Measurements from ENCODE around the gene FBXL16. TPM values are rescaled to one million over a fixed set of nuclear protein-coding genes. Genes with fewer than 3 reads are reported as not detected.
A peak's percentile ranks its signal among the peaks of the same experiment; 100 is the strongest.

FBXL16 gene
- total and polyA plus RNA-seq, 9 of the 15 experiments (the other 6 are each of a cell fraction or from before 2014, with no cell fraction given): 0.21 to 8.2 (median 1.7) TPM

DNA sequence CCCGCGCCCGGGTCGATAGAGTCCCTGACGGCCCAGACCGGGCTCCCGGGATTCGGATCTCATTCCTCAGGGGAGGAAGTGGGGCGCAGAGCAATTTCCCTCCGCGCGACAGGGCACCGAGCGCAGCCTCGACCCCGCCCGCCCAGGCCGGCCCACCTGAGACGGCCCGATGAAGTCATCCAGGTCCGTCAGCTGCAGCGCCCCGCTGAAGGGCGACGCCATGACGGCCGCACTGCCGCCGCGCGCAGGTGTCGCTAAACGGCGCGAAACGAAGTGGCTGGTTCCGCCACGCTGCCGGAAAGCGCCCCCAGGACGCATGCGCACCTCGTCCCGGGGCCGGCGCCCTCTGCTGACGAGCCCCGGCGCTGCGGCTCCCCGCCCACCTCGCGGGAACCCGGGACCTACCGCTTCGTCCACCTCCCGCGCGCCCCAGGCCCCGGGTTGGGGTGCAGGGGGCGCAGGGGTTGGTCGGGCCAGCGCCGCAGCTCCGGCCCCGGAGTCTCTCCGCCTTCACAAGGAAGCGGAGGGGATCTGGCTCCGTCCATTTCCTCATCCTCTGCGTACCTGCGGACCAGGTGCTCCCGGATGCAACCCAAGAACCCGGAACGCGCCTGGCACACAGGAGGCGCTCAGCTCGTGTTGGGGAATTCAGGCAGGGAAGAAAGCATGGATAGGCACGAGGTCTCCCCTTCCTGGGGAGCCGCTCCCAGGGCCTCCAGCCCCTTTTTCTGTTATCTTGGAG lies 35.3 kb upstream of the FBXL16 start, which contains the start of gene CIAO3 (continued):
- TF ChIP-seq ETV5 (CRISPR knock-in tag; IDR thresholded peaks at IDR 0.05; ENCODE audit: low read depth): 0 out of 2 replicates have a peak, but pooled peaks have one; percentile 56
- no peak for TF ChIP-seq MCM5 (IDR thresholded peaks at IDR 0.05; ENCODE audit: low read depth)
- peak; percentile 99 for TF ChIP-seq CREM (IDR thresholded peaks at IDR 0.05; ENCODE audit: low read depth)
- no peak for TF ChIP-seq SMAD3 (CRISPR knock-in tag; conservative IDR thresholded peaks at IDR 0.05)
- TF ChIP-seq, protein P1, sequence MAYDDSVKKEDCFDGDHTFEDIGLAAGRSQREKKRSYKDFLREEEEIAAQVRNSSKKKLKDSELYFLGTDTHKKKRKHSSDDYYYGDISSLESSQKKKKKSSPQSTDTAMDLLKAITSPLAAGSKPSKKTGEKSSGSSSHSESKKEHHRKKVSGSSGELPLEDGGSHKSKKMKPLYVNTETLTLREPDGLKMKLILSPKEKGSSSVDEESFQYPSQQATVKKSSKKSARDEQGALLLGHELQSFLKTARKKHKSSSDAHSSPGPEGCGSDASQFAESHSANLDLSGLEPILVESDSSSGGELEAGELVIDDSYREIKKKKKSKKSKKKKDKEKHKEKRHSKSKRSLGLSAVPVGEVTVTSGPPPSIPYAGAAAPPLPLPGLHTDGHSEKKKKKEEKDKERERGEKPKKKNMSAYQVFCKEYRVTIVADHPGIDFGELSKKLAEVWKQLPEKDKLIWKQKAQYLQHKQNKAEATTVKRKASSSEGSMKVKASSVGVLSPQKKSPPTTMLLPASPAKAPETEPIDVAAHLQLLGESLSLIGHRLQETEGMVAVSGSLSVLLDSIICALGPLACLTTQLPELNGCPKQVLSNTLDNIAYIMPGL (CRISPR knock-in tag; IDR thresholded peaks at IDR 0.05): peak; percentile 84; the same call in 1 of the 2 replicates
- TF ChIP-seq RAD51 (IDR thresholded peaks at IDR 0.05; ENCODE audit: borderline replicate concordance, low read depth): no peak
- TF ChIP-seq NFE2 (IDR thresholded peaks at IDR 0.05; ENCODE audit: low read depth): peak; percentile 46
- TF ChIP-seq RBM22 (IDR thresholded peaks at IDR 0.05; ENCODE audit: low read depth, low read length, poor library complexity, severe bottlenecking): no peak
- peak; percentile 98 for TF ChIP-seq HCFC1 (IDR thresholded peaks at IDR 0.05; ENCODE audit: low read depth, low read length)
- 0 out of 3 replicates have a peak, but pooled peaks of 1 of the 2 experiments have one; percentile 15 for TF ChIP-seq CBX3 (IDR thresholded peaks at IDR 0.05; ENCODE audit: borderline replicate concordance in 1 of 2, low read length in 2 of 2)
- TF ChIP-seq SMARCA4 (IDR thresholded peaks at IDR 0.05): no peak
- no peak for TF ChIP-seq RBM15 (IDR thresholded peaks at IDR 0.05; ENCODE audit: insufficient read depth, low read length)
- TF ChIP-seq, protein P2, sequence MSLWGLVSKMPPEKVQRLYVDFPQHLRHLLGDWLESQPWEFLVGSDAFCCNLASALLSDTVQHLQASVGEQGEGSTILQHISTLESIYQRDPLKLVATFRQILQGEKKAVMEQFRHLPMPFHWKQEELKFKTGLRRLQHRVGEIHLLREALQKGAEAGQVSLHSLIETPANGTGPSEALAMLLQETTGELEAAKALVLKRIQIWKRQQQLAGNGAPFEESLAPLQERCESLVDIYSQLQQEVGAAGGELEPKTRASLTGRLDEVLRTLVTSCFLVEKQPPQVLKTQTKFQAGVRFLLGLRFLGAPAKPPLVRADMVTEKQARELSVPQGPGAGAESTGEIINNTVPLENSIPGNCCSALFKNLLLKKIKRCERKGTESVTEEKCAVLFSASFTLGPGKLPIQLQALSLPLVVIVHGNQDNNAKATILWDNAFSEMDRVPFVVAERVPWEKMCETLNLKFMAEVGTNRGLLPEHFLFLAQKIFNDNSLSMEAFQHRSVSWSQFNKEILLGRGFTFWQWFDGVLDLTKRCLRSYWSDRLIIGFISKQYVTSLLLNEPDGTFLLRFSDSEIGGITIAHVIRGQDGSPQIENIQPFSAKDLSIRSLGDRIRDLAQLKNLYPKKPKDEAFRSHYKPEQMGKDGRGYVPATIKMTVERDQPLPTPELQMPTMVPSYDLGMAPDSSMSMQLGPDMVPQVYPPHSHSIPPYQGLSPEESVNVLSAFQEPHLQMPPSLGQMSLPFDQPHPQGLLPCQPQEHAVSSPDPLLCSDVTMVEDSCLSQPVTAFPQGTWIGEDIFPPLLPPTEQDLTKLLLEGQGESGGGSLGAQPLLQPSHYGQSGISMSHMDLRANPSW (CRISPR knock-in tag; IDR thresholded peaks at IDR 0.05): no peak
- no peak for TF ChIP-seq SNRNP70 (optimal IDR thresholded peaks at IDR 0.05; ENCODE audit: low read depth, low read length)
- no peak for TF ChIP-seq PRPF4 (IDR thresholded peaks at IDR 0.05; ENCODE audit: insufficient read depth, low read depth, low read length, poor library complexity, severe bottlenecking)
- no peak for TF ChIP-seq ZFP30 (CRISPR knock-in tag; IDR thresholded peaks at IDR 0.05; ENCODE audit: borderline replicate concordance)
- 0 out of 2 replicates have a peak, but pooled peaks have one; percentile 21 for TF ChIP-seq CBX5 (IDR thresholded peaks at IDR 0.05; ENCODE audit: borderline replicate concordance, low read depth)
- TF ChIP-seq, protein P3, sequence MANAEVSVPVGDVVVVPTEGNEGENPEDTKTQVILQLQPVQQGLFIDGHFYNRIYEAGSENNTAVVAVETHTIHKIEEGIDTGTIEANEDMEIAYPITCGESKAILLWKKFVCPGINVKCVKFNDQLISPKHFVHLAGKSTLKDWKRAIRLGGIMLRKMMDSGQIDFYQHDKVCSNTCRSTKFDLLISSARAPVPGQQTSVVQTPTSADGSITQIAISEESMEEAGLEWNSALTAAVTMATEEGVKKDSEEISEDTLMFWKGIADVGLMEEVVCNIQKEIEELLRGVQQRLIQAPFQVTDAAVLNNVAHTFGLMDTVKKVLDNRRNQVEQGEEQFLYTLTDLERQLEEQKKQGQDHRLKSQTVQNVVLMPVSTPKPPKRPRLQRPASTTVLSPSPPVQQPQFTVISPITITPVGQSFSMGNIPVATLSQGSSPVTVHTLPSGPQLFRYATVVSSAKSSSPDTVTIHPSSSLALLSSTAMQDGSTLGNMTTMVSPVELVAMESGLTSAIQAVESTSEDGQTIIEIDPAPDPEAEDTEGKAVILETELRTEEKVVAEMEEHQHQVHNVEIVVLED (CRISPR knock-in tag; IDR thresholded peaks at IDR 0.05): peak; percentile 88
- TF ChIP-seq FOXJ3 (CRISPR knock-in tag; IDR thresholded peaks at IDR 0.05): no peak
- no peak for TF ChIP-seq PHF21A (IDR thresholded peaks at IDR 0.05; ENCODE audit: borderline replicate concordance, low read depth)

All from K562 (cell line).